GM18511 (cell line): Measurements from ENCODE around the gene NFU1.
"Not testable (repeated sequence)": the region's sequence is repeated elsewhere in the genome, so short reads cannot be mapped to it uniquely, and the experiment has no call there.

Source experiments
- ATAC-seq: cut with Tn5 transposase; IDR thresholded peaks from one replicate; pipeline ENCODE4 v1.9.1; 2021; ENCODE audit warnings: mild to moderate bottlenecking, moderate library complexity; ENCODE audit not compliant: unreplicated experiment

The NFU1 gene

GRCh38 chr2:69452687-69453086 lies 15.5 kb upstream of the NFU1 start:
- ATAC-seq: no peak

GRCh38 chr2:69450735-69451416 lies 13.6 kb upstream of the NFU1 start:
- no peak for ATAC-seq

GRCh38 chr2:69449906-69450305 lies 12.7 kb upstream of the NFU1 start:
- no peak for ATAC-seq

- ATAC-seq: not testable (repeated sequence)
These were observed 6.4 kb upstream of the NFU1 start for GRCh38 chr2:69443673-69444072.

GRCh38 chr2:69439499-69439898 lies 2.3 kb upstream of the NFU1 start:
- ATAC-seq: not testable (repeated sequence)

GRCh38 chr2:69438580-69438979 lies 1.3 kb upstream of the NFU1 start:
- no peak for ATAC-seq

- ATAC-seq: peak; percentile 17
These were observed 518 bp upstream of the NFU1 start for GRCh38 chr2:69437751-69438154.

GRCh38 chr2:69436596-69436937 lies 668 bp downstream of the NFU1 start:
- ATAC-seq: peak; percentile 12

- no peak for ATAC-seq
These were observed 2.5 kb downstream of the NFU1 start for GRCh38 chr2:69434753-69435152.

- ATAC-seq: no peak
These were observed 7.6 kb downstream of the NFU1 start for GRCh38 chr2:69429491-69430183.

GRCh38 chr2:69428981-69429380 lies 8.3 kb downstream of the NFU1 start:
- ATAC-seq: no peak

- no peak for ATAC-seq
These were observed 12.8 kb downstream of the NFU1 start for GRCh38 chr2:69424419-69424818.

- ATAC-seq: no peak
These were observed 15.0 kb downstream of the NFU1 start for GRCh38 chr2:69422198-69422597.

- not testable (repeated sequence) for ATAC-seq
These were observed 18.1 kb downstream of the NFU1 start for GRCh38 chr2:69419111-69419510.

- no peak for ATAC-seq
These were observed 21.1 kb downstream of the NFU1 start for GRCh38 chr2:69416147-69416546.

GRCh38 chr2:69411120-69411519 lies 26.1 kb downstream of the NFU1 start:
- no peak for ATAC-seq

- ATAC-seq: no peak
These were observed 31.9 kb downstream of the NFU1 start for GRCh38 chr2:69405306-69405705.

- no peak for ATAC-seq
These were observed 37.1 kb downstream of the NFU1 start for GRCh38 chr2:69400121-69400520.

- ATAC-seq: no peak
These were observed 40.0 kb downstream of the NFU1 start for GRCh38 chr2:69397234-69397633.

GRCh38 chr2:69395866-69396265 lies 41.4 kb downstream of the NFU1 start:
- ATAC-seq: no peak

GRCh38 chr2:69393963-69394362 lies 43.3 kb downstream of the NFU1 start:
- ATAC-seq: no peak

GRCh38 chr2:69390471-69390870 lies 46.8 kb downstream of the NFU1 start:
- ATAC-seq: no peak

- no peak for ATAC-seq
These were observed 47.2 kb downstream of the NFU1 start for GRCh38 chr2:69390001-69390400.
